A549 (cell line): ENCODE measurements around the gene PPM1H. TPM values are rescaled to one million over a fixed set of nuclear protein-coding genes. Genes with fewer than 3 reads are reported as not detected.
A peak's percentile ranks its signal among the peaks of the same experiment; 100 is the strongest.

Experiments used
- ATAC-seq, 2 experiments: fragments of 200-7000 bp in 1 of 2; fragments of >200 bp in 1 of 2; cut with Nextera tagmentation in 1 of 2; cut with Tn5 transposase in 1 of 2; 3 replicates each; pipeline versions ENCODE4 v1.8.0 to v1.9.1; 2018 to 2020; ENCODE audit warnings: mild to moderate bottlenecking in 1 of 2, moderate library complexity in 1 of 2
- CTCF ChIA-PET: fragments of 300-600 bp; sonication (Branson Sonifier 250); formaldehyde crosslinking; extraction: SDS; loops from one replicate; lab custom pipeline; 2021; ENCODE audit warnings: antibody characterized with exemption, inconsistent platforms; lab: Yijun Ruan, JAX
- POLR2A ChIA-PET: fragments of 350-600 bp; formaldehyde crosslinking; extraction: SDS; loops from one replicate; lab custom pipeline; 2021; ENCODE audit warnings: antibody characterized with exemption, inconsistent platforms; lab: Yijun Ruan, JAX
- DNase-seq, 2 experiments: peaks; one replicate each; pipeline versions ENCODE4 v3.0.0 to v3.0.0-alpha.2; 2011 to 2016; ENCODE audit warnings: low read depth in 1 of 2, low spot score in 1 of 2
- FAIRE-seq: peaks from 2 replicates; lab custom pipeline; 2011; peaks lifted over from hg19 to GRCh38; lab: Jason Lieb, UNC
- H3K27ac ChIP-seq, 2 experiments: fragments of >200 bp; sonication (Bioruptor Twin); formaldehyde crosslinking; 3 replicates each; pipeline ENCODE4 v1.5.1; 2016 to 2017
- H3K4me1 ChIP-seq: fragments of >200 bp; sonication (Bioruptor Twin); formaldehyde crosslinking; 3 replicates; pipeline ENCODE4 v1.6.1; 2016
- H3K4me2 ChIP-seq: fragments of >200 bp; sonication (Bioruptor Twin); formaldehyde crosslinking; 3 replicates; pipeline ENCODE4 v1.6.1; 2016
- H3K4me3 ChIP-seq: fragments of >200 bp; sonication (Bioruptor Twin); formaldehyde crosslinking; 3 replicates; pipeline ENCODE4 v1.5.1; 2016
- H3K9me3 ChIP-seq: fragments of >200 bp; sonication (Bioruptor Twin); formaldehyde crosslinking; 3 replicates; pipeline ENCODE4 v1.6.1; 2016
- CEBPB ChIP-seq, 2 experiments: fragments of >200 bp in 1 of 2; sonication (Bioruptor Twin) in 1 of 2; formaldehyde crosslinking in 1 of 2; IDR thresholded peaks; 2 replicates each; pipeline ENCODE4 v1.6.1; 2012 to 2016
- CHD4 ChIP-seq: fragments of 200-600 bp; sonication (generic); IDR thresholded peaks from 2 replicates; pipeline ENCODE4 v1.6.1; 2016; ENCODE audit warnings: antibody characterized with exemption, mild to moderate bottlenecking, borderline replicate concordance
- EHF ChIP-seq: fragments of 250-450 bp; sonication (Bioruptor Pico); IDR thresholded peaks from 2 replicates; pipeline ENCODE4 v1.5.0; 2020; ENCODE audit warnings: mild to moderate bottlenecking
- EHMT2 ChIP-seq: fragments of 200-600 bp; sonication (generic); IDR thresholded peaks from 2 replicates; pipeline ENCODE4 v1.6.1; 2016; ENCODE audit warnings: antibody characterized with exemption, low read depth, mild to moderate bottlenecking, moderate library complexity
- ESRRA ChIP-seq: fragments of 150-350 bp; IDR thresholded peaks from 2 replicates; pipeline ENCODE4 v1.6.1; 2014; ENCODE audit warnings: mild to moderate bottlenecking, low read length, borderline replicate concordance
- FOSB ChIP-seq: fragments of 250-450 bp; sonication (Bioruptor Pico); IDR thresholded peaks from 2 replicates; pipeline ENCODE4 v1.5.0; 2020; ENCODE audit warnings: mild to moderate bottlenecking, moderate library complexity
- GATA3 ChIP-seq: IDR thresholded peaks from 2 replicates; pipeline ENCODE4 v1.6.1; 2012; ENCODE audit warnings: borderline replicate concordance
- HDAC2 ChIP-seq: fragments of 200-600 bp; sonication (generic); IDR thresholded peaks from 2 replicates; pipeline ENCODE4 v1.6.1; 2016
- HES2 ChIP-seq: fragments of >200 bp; sonication (Bioruptor Twin); formaldehyde crosslinking; IDR thresholded peaks from 2 replicates; pipeline ENCODE4 v1.6.1; 2016
- HEYL ChIP-seq: fragments of 250-450 bp; sonication (Bioruptor Pico); IDR thresholded peaks from 2 replicates; pipeline ENCODE4 v1.8.0; 2021; ENCODE audit warnings: mild to moderate bottlenecking, moderate library complexity
- HMGXB4 ChIP-seq: fragments of 250-450 bp; sonication (Bioruptor Pico); IDR thresholded peaks from 2 replicates; pipeline ENCODE4 v1.5.0; 2021; ENCODE audit warnings: mild to moderate bottlenecking, moderate library complexity, borderline replicate concordance
- HOXA7 ChIP-seq: fragments of 250-450 bp; sonication (Bioruptor Pico); IDR thresholded peaks from 2 replicates; pipeline ENCODE4 v1.5.0; 2020; ENCODE audit warnings: mild to moderate bottlenecking, moderate library complexity
- JUN ChIP-seq, 2 experiments: fragments of >200 bp; sonication (Bioruptor Twin); formaldehyde crosslinking; IDR thresholded peaks; 2 replicates in 1 of 2; 3 replicates in 1 of 2; pipeline ENCODE4 v1.6.1; 2016 to 2017
- JUNB ChIP-seq: fragments of >200 bp; sonication (Bioruptor Twin); formaldehyde crosslinking; IDR thresholded peaks from 2 replicates; pipeline ENCODE4 v1.6.1; 2016
- MAFK ChIP-seq: fragments of 450-650 bp; IDR thresholded peaks from 2 replicates; pipeline ENCODE4 v1.6.1; 2014; ENCODE audit not compliant: partially characterized antibody
- MAZ ChIP-seq: fragments of 150-350 bp; IDR thresholded peaks from 2 replicates; pipeline ENCODE4 v1.6.1; 2014; ENCODE audit warnings: antibody characterized with exemption, low read depth, low read length, borderline replicate concordance
- NFE2L2 ChIP-seq: fragments of 150-350 bp; conservative IDR thresholded peaks from 2 replicates; pipeline ENCODE4 v1.6.1; 2014; ENCODE audit warnings: low read length
- NR3C1 ChIP-seq: fragments of >200 bp; sonication (Bioruptor Twin); formaldehyde crosslinking; IDR thresholded peaks from 3 replicates; pipeline ENCODE4 v1.6.1; 2017
- PHF8 ChIP-seq: fragments of 200-600 bp; sonication (generic); IDR thresholded peaks from 2 replicates; pipeline ENCODE4 v1.6.1; 2016; ENCODE audit warnings: low read depth, mild to moderate bottlenecking, antibody characterized with exemption, moderate library complexity, borderline replicate concordance
- RAD21 ChIP-seq, 2 experiments: fragments of >200 bp in 1 of 2; sonication (Bioruptor Twin) in 1 of 2; formaldehyde crosslinking in 1 of 2; IDR thresholded peaks in 1 of 2; conservative IDR thresholded peaks in 1 of 2; 2 replicates in 1 of 2; 3 replicates in 1 of 2; pipeline ENCODE4 v1.6.1; 2012 to 2018; ENCODE audit warnings: inconsistent platforms in 1 of 2
- RCOR1 ChIP-seq: fragments of 150-350 bp; IDR thresholded peaks from 2 replicates; pipeline ENCODE4 v1.6.1; 2014; ENCODE audit warnings: antibody characterized with exemption, low read length, low read depth
- REST ChIP-seq: fragments of 200-600 bp; sonication (generic); IDR thresholded peaks from 2 replicates; pipeline ENCODE4 v1.6.1; 2016; ENCODE audit warnings: antibody characterized with exemption, mild to moderate bottlenecking, moderate library complexity
- SMC3 ChIP-seq: fragments of >200 bp; sonication (Bioruptor Twin); formaldehyde crosslinking; IDR thresholded peaks from 3 replicates; pipeline ENCODE4 v1.6.1; 2018; ENCODE audit warnings: inconsistent platforms
- TFCP2L1 ChIP-seq: fragments of 250-450 bp; sonication (Bioruptor Pico); IDR thresholded peaks from 2 replicates; pipeline ENCODE4 v1.5.0; 2021; ENCODE audit warnings: mild to moderate bottlenecking
- WGBS: methylation state at CpG from one replicate; pipeline ENCODE4 v1.1.6; 2017; ENCODE audit errors: missing lambda C conversion rate; 5-methylcytosine and 5-hydroxymethylcytosine counted together
- polyA plus RNA-seq, 4 experiments: library from polyadenylated mRNA; depleted of rRNA in 3 of 4; stranded (reverse); fragments of >200 nt; fragmentation: RNase III in 1 of 4; extraction: RNeasy Plus Mini Kit Qiagen cat#74134 plus additional on column Dnase treatment in 1 of 4; gene quantifications; 2 replicates in 3 of 4; 3 replicates in 1 of 4; pipeline ENCODE4 v1.2.3, GENCODE V29; 2011 to 2017

PPM1H gene
- polyA plus RNA-seq, 2 of the 4 experiments (the other 2 are of a cell fraction) = 7.8 TPM

GRCh38 chr12:62605981-62606380, 329.0 kb downstream of the PPM1H start:
- 82% methylated on average over 2 of the region's 2 CpGs for WGBS
- Histone ChIP-seq H3K4me2 (peak overlapping the region; percentile 84), H3K27ac (peak overlapping the region; percentile 98), H3K4me1 (peaks cover 55% of the 10 kb centered on the region), H3K4me3 (peak overlapping the region; percentile 65), H3K9me3 (no peaks in the 10 kb centered on the region)
- ChIA-PET CTCF (interaction anchor here (0.9 to 3.1 kb wide), 11 partner anchors 10 to 193 kb away, joined by 3 to 25 read pairs (median 5); no protein-coding TSS in a partner anchor), POLR2A (interaction anchor here (0.8 to 3.0 kb wide), 8 partner anchors 9 to 188 kb away, joined by 3 to 26 read pairs (median 6); no protein-coding TSS in a partner anchor)
- FAIRE-seq (no peak), ATAC-seq (no peak), DNase-seq (no peak)
- TF ChIP-seq EHF (CRISPR knock-in tag) = peak; percentile 8; the same call in 1 of the 2 replicates
- TF ChIP-seq HOXA7 (CRISPR knock-in tag) = no peak
- TF ChIP-seq RAD21 (conservative IDR thresholded peaks at IDR 0.05 in 1 of 2, IDR thresholded peaks at IDR 0.05 in 1 of 2) = peak in 1 of 2 experiments; percentile 1; a peak in 1 of 5 replicates

- H3K4me2 ChIP-seq = peak overlapping the region; percentile 84
- 6% methylated on average over 4 of the region's 4 CpGs for WGBS
- TF ChIP-seq NR3C1 (no peak), HMGXB4 (CRISPR knock-in tag) (no peak), HES2 (no peak), HDAC2 (no peak), EHMT2 (no peak), JUNB (no peak), JUN (IDR thresholded peaks at IDR 0.05) (peak; percentile 19 to 35; a peak in 2 of 5 replicates), SMC3 (no peak), GATA3 (peak; percentile 56; the same call in 1 of the 2 replicates), ESRRA (no peak), MAZ (no peak), EHF (CRISPR knock-in tag) (no peak), REST (no peak), NFE2L2 (no peak)
- DNase-seq = peak in 1 of 2 experiments; percentile 57
- no peak for ATAC-seq
- POLR2A ChIA-PET = interaction anchor here (1.6 to 3.0 kb wide), 5 partner anchors 126 to 189 kb away, joined by 6 to 27 read pairs (median 13); no protein-coding TSS in a partner anchor
- peaks cover 54% of the 10 kb centered on the region for H3K4me1 ChIP-seq
- peak overlapping the region; percentile 65 for H3K4me3 ChIP-seq
- no peaks in the 10 kb centered on the region for H3K9me3 ChIP-seq
- H3K27ac ChIP-seq = peak overlapping the region; percentile 98
- CTCF ChIA-PET = interaction anchor here (1.2 to 3.1 kb wide), 5 partner anchors 11 to 194 kb away, joined by 4 to 25 read pairs (median 8); no protein-coding TSS in a partner anchor
- FAIRE-seq = no peak
Observed at GRCh38 chr12:62604871-62605270, 330.1 kb downstream of the PPM1H start.

DNA sequence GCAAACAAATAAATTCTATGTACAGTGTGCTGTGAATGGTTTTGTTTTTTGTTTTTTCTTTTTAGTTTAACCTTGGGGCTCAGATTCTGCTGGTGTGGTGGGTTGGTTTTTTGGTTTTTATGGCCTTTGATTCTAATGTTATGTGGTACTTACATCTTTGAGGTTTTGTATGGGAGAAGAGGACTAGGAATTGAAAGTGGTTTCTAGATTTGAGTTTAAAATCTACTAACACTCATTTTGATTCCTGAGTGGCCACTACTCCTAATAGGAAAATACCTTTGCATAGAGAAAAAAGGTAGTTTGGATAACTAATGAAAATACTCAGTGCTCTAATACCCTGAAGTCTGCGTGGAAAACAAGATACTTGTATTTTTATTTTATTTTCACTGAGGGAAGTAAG, 330.6 kb downstream of the PPM1H start:
- no peak for ATAC-seq
- FAIRE-seq = no peak
- peaks cover 54% of the 10 kb centered on the region for H3K4me1 ChIP-seq
- 2% methylated on average over 1 of the region's 1 CpG for WGBS
- H3K4me2 ChIP-seq = peak overlapping the region; percentile 84
- no peaks in the 10 kb centered on the region for H3K9me3 ChIP-seq
- DNase-seq = no peak
- peak overlapping the region; percentile 98 for H3K27ac ChIP-seq
- CTCF ChIA-PET = interaction anchor here (0.5 to 2.5 kb wide), 8 partner anchors 14 to 209 kb away, joined by 3 to 44 read pairs (median 8); no protein-coding TSS in a partner anchor
- POLR2A ChIA-PET = interaction anchor here (0.6 to 2.3 kb wide), 10 partner anchors 22 to 465 kb away, joined by 3 to 34 read pairs (median 6); partner anchors contain the start of gene MON2
- H3K4me3 ChIP-seq = peak overlapping the region; percentile 65
- TF ChIP-seq FOSB (CRISPR knock-in tag) (peak; percentile 10; the same call in 1 of the 2 replicates), HOXA7 (CRISPR knock-in tag) (0 out of 2 replicates have a peak, but pooled peaks have one; percentile 61), SMC3 (no peak), CEBPB (IDR thresholded peaks at IDR 0.05) (no peak), MAZ (no peak), CHD4 (no peak), JUN (IDR thresholded peaks at IDR 0.05) (no peak), TFCP2L1 (0 out of 2 replicates have a peak, but pooled peaks have one; percentile 3), PHF8 (no peak), RCOR1 (no peak), MAFK (no peak), HEYL (no peak)
